Ectodermal cell (in vitro differentiated cells): ENCODE measurements around the gene RPE65.
"Not testable (repeated sequence)": the region's sequence is repeated elsewhere in the genome, so short reads cannot be mapped to it uniquely, and the experiment has no call there.

Experiments
- H3K27ac ChIP-seq: 2 replicates; pipeline ENCODE4 v1.7.0; 2013; ENCODE audit warnings: mild to moderate bottlenecking, low read depth, low read length; ENCODE audit not compliant: insufficient read depth, poor library complexity, severe bottlenecking
- H3K27me3 ChIP-seq: 2 replicates; pipeline ENCODE4 v1.7.0; 2013; ENCODE audit warnings: mild to moderate bottlenecking, low read length; ENCODE audit not compliant: insufficient read depth, control insufficient read depth, poor library complexity, severe bottlenecking
- H3K36me3 ChIP-seq: one replicate; pipeline ENCODE4 v1.7.0; 2013; ENCODE audit warnings: low read length; ENCODE audit not compliant: control insufficient read depth, insufficient read depth
- H3K4me1 ChIP-seq: one replicate; pipeline ENCODE4 v1.7.0; 2013; ENCODE audit warnings: low read length; ENCODE audit not compliant: control insufficient read depth, insufficient read depth
- H3K4me3 ChIP-seq: 2 replicates; pipeline ENCODE4 v1.7.0; 2013; ENCODE audit warnings: low read depth, low read length, control low read depth; ENCODE audit not compliant: insufficient read depth
- H3K9me3 ChIP-seq: 2 replicates; pipeline ENCODE4 v1.7.0; 2013; ENCODE audit warnings: mild to moderate bottlenecking, low read length, moderate library complexity; ENCODE audit not compliant: control insufficient read depth
- WGBS, 2 experiments: methylation state at CpG; one replicate each; pipeline ENCODE4 v1.1.7; 2013; ENCODE audit warnings: missing lambda C conversion rate in 2 of 2; 5-methylcytosine and 5-hydroxymethylcytosine counted together

The RPE65 gene

GRCh38 chr1:68481041-68481440 lies 31.3 kb upstream of the RPE65 start:
- Histone ChIP-seq H3K4me3 (no peak overlapping the region), H3K9me3 (no peaks in the 10 kb centered on the region), H3K4me1 (no peaks in the 10 kb centered on the region), H3K27ac (no peak overlapping the region), H3K27me3 (no peaks in the 10 kb centered on the region), H3K36me3 (peaks cover 42% of the 10 kb centered on the region)
- WGBS, 2 experiments, result 97 to 98% methylated on average over 2 to 3 of the region's 3 CpGs

- H3K36me3 ChIP-seq, result peaks cover 42% of the 10 kb centered on the region
- no peak overlapping the region for H3K27ac ChIP-seq
- H3K4me3 ChIP-seq, result no peak overlapping the region
- 70 to 93% methylated on average over 1 to 2 of the region's 2 CpGs for WGBS, 2 experiments
- no peaks in the 10 kb centered on the region for H3K9me3 ChIP-seq
- no peaks in the 10 kb centered on the region for H3K4me1 ChIP-seq
- H3K27me3 ChIP-seq, result no peaks in the 10 kb centered on the region
These were observed 29.7 kb upstream of the RPE65 start for GRCh38 chr1:68479501-68479900.

GRCh38 chr1:68478662-68479061 lies 28.9 kb upstream of the RPE65 start:
- WGBS, 2 experiments, result 79 to 93% methylated on average over 2 of the region's 2 CpGs
- H3K9me3 ChIP-seq, result no peaks in the 10 kb centered on the region
- H3K36me3 ChIP-seq, result peaks cover 42% of the 10 kb centered on the region
- no peak overlapping the region for H3K4me3 ChIP-seq
- H3K4me1 ChIP-seq, result no peaks in the 10 kb centered on the region
- H3K27me3 ChIP-seq, result no peaks in the 10 kb centered on the region
- no peak overlapping the region for H3K27ac ChIP-seq

- peaks cover 24% of the 10 kb centered on the region for H3K36me3 ChIP-seq
- WGBS, 2 experiments, result 96 to 100% methylated on average over 1 to 2 of the region's 2 CpGs
- H3K4me1 ChIP-seq, H3K4me3 ChIP-seq, H3K27me3 ChIP-seq, H3K27ac ChIP-seq, H3K9me3 ChIP-seq: not testable (repeated sequence)
These were observed 26.9 kb upstream of the RPE65 start for GRCh38 chr1:68476626-68477025.

- H3K4me1 ChIP-seq, result no peaks in the 10 kb centered on the region
- no peak overlapping the region for H3K4me3 ChIP-seq
- H3K36me3 ChIP-seq, result peaks cover 10% of the 10 kb centered on the region
- H3K9me3 ChIP-seq, result no peaks in the 10 kb centered on the region
- H3K27ac ChIP-seq, result no peak overlapping the region
- no peaks in the 10 kb centered on the region for H3K27me3 ChIP-seq
These were observed 23.3 kb upstream of the RPE65 start for GRCh38 chr1:68473060-68473459.

GRCh38 chr1:68470388-68470970 lies 20.7 kb upstream of the RPE65 start:
- no peaks in the 10 kb centered on the region for H3K27me3 ChIP-seq

GRCh38 chr1:68464891-68465290 lies 15.1 kb upstream of the RPE65 start:
- 9 to 10% methylated on average over 6 of the region's 6 CpGs for WGBS, 2 experiments
- H3K9me3 ChIP-seq, result no peaks in the 10 kb centered on the region
- H3K27me3 ChIP-seq, result no peaks in the 10 kb centered on the region
- peaks cover 10% of the 10 kb centered on the region for H3K4me1 ChIP-seq
- H3K4me3 ChIP-seq, result no peak overlapping the region
- no peak overlapping the region for H3K27ac ChIP-seq
- H3K36me3 ChIP-seq, result no peaks in the 10 kb centered on the region

More at GRCh38 chr1:68470388-68470970, 20.7 kb upstream of the RPE65 start:
- Histone ChIP-seq H3K9me3 (no peaks in the 10 kb centered on the region), H3K27ac (no peak overlapping the region), H3K4me3 (no peak overlapping the region), H3K36me3 (no peaks in the 10 kb centered on the region), H3K4me1 (no peaks in the 10 kb centered on the region)
- WGBS, 2 experiments, result 84 to 98% methylated on average over 2 of the region's 2 CpGs

GRCh38 chr1:68460935-68461334 lies 11.2 kb upstream of the RPE65 start:
- Histone ChIP-seq H3K4me1 (peaks cover 10% of the 10 kb centered on the region), H3K36me3 (no peaks in the 10 kb centered on the region), H3K4me3 (no peak overlapping the region), H3K27me3 (no peaks in the 10 kb centered on the region), H3K27ac (no peak overlapping the region), H3K9me3 (no peaks in the 10 kb centered on the region)
- 92 to 99% methylated on average over 4 of the region's 4 CpGs for WGBS, 2 experiments

- Histone ChIP-seq H3K36me3 (no peaks in the 10 kb centered on the region), H3K9me3 (no peaks in the 10 kb centered on the region), H3K4me1 (peaks cover 4% of the 10 kb centered on the region), H3K27ac (no peak overlapping the region), H3K4me3 (no peak overlapping the region), H3K27me3 (no peaks in the 10 kb centered on the region)
- WGBS, 2 experiments, result 88 to 90% methylated on average over 1 of the region's 1 CpG
These were observed 10.0 kb upstream of the RPE65 start for GRCh38 chr1:68459796-68460195.

GRCh38 chr1:68459091-68459490 lies 9.3 kb upstream of the RPE65 start:
- Histone ChIP-seq H3K27me3 (no peaks in the 10 kb centered on the region), H3K4me3 (no peak overlapping the region), H3K4me1 (no peaks in the 10 kb centered on the region), H3K9me3 (no peaks in the 10 kb centered on the region), H3K27ac (no peak overlapping the region), H3K36me3 (no peaks in the 10 kb centered on the region)
- 93 to 97% methylated on average over 2 of the region's 2 CpGs for WGBS, 2 experiments

- Histone ChIP-seq H3K36me3 (no peaks in the 10 kb centered on the region), H3K27ac (no peak overlapping the region), H3K4me1 (no peaks in the 10 kb centered on the region), H3K9me3 (no peaks in the 10 kb centered on the region), H3K27me3 (no peaks in the 10 kb centered on the region), H3K4me3 (no peak overlapping the region)
- WGBS, 2 experiments, result 92 to 97% methylated on average over 1 of the region's 1 CpG
These were observed 6.4 kb upstream of the RPE65 start for GRCh38 chr1:68456202-68456601.
